Neural progenitor cell (in vitro differentiated cells): Measurements from ENCODE around the gene SURF4.

Experiments
- EZH2 ChIP-seq: fragments of 200-600 bp; sonication (generic); IDR thresholded peaks from 2 replicates; pipeline ENCODE4 v1.6.1; 2017; ENCODE audit warnings: antibody characterized with exemption, mild to moderate bottlenecking, moderate library complexity
- TF ChIP-seq, protein P1 (sequence below): fragments of 200-600 bp; sonication (generic); IDR thresholded peaks from 2 replicates; pipeline ENCODE4 v1.5.1; 2017; ENCODE audit warnings: antibody characterized with exemption, mild to moderate bottlenecking

DNA sequence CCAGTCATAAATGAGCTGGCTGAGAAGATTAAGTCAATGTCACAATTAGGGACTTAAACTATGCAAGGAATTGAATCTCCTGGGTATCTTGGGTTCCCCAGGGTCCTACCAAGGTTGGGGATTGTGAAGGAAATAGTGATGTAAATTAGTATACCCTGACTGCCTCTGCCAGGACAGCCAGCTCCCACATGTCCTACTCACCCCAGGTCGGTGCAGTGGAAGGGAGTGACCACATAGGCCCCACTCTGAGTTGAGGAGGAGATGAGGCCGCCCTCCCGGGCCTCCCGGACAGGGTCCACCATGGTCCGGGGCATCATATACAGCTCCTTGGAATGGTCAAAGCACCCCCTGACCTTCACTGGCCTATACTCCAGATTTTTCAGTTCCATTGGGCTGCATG is 22.3 kb downstream of the SURF4 start:
- TF ChIP-seq, protein P1, sequence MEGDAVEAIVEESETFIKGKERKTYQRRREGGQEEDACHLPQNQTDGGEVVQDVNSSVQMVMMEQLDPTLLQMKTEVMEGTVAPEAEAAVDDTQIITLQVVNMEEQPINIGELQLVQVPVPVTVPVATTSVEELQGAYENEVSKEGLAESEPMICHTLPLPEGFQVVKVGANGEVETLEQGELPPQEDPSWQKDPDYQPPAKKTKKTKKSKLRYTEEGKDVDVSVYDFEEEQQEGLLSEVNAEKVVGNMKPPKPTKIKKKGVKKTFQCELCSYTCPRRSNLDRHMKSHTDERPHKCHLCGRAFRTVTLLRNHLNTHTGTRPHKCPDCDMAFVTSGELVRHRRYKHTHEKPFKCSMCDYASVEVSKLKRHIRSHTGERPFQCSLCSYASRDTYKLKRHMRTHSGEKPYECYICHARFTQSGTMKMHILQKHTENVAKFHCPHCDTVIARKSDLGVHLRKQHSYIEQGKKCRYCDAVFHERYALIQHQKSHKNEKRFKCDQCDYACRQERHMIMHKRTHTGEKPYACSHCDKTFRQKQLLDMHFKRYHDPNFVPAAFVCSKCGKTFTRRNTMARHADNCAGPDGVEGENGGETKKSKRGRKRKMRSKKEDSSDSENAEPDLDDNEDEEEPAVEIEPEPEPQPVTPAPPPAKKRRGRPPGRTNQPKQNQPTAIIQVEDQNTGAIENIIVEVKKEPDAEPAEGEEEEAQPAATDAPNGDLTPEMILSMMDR, result no peak
- TF ChIP-seq EZH2, result no peak
